Measurements from ENCODE around the gene LILRA6.
"Not testable (repeated sequence)": the region's sequence is repeated elsewhere in the genome, so short reads cannot be mapped to it uniquely, and the experiment has no call there.

The LILRA6 gene

GRCh38 chr19:54229146-54229545 lies 13.4 kb downstream of the LILRA6 start:
- DNase-seq: no peak

- not testable (repeated sequence) for DNase-seq
These were observed 18.0 kb downstream of the LILRA6 start for GRCh38 chr19:54224619-54225018.

- not testable (repeated sequence) for DNase-seq
These were observed 18.7 kb downstream of the LILRA6 start for GRCh38 chr19:54223937-54224281.

GRCh38 chr19:54223277-54223936 lies 19.2 kb downstream of the LILRA6 start:
- not testable (repeated sequence) for DNase-seq

GRCh38 chr19:54222474-54223276 lies 19.9 kb downstream of the LILRA6 start, which contains the start of gene LILRB3:
Gene LILRB3, minus strand, starts transcription at chr19:54223007. Its CDS starts 31 bp downstream, at chr19:54222976.
- not testable (repeated sequence) for DNase-seq

- DNase-seq: not testable (repeated sequence)
These were observed 20.6 kb downstream of the LILRA6 start for GRCh38 chr19:54221947-54222346.

GRCh38 chr19:54219702-54220101 lies 22.9 kb downstream of the LILRA6 start:
- not testable (repeated sequence) for DNase-seq

- DNase-seq: no peak
These were observed 23.5 kb downstream of the LILRA6 start for GRCh38 chr19:54218960-54219661.

- DNase-seq: no peak
These were observed 24.3 kb downstream of the LILRA6 start for GRCh38 chr19:54218259-54218658.

- not testable (repeated sequence) for DNase-seq
These were observed 24.9 kb downstream of the LILRA6 start for GRCh38 chr19:54217517-54218247.

GRCh38 chr19:54216869-54217268 lies 25.7 kb downstream of the LILRA6 start:
- no peak for DNase-seq

- not testable (repeated sequence) for DNase-seq
These were observed 27.9 kb downstream of the LILRA6 start for GRCh38 chr19:54214734-54215133.

GRCh38 chr19:54214217-54214616 lies 28.4 kb downstream of the LILRA6 start:
- DNase-seq: not testable (repeated sequence)

- DNase-seq: no peak
These were observed 31.4 kb downstream of the LILRA6 start for GRCh38 chr19:54211235-54211634.

- peak; percentile 53 for DNase-seq
These were observed 32.6 kb downstream of the LILRA6 start for GRCh38 chr19:54209811-54210494.

- DNase-seq: no peak
These were observed 33.4 kb downstream of the LILRA6 start for GRCh38 chr19:54209058-54209810.

- DNase-seq: no peak
These were observed 33.9 kb downstream of the LILRA6 start for GRCh38 chr19:54208784-54209057.

GRCh38 chr19:54207983-54208783 lies 34.4 kb downstream of the LILRA6 start:
- no peak for DNase-seq

- DNase-seq: no peak
These were observed 35.0 kb downstream of the LILRA6 start for GRCh38 chr19:54207676-54207982.

GRCh38 chr19:54207193-54207592 lies 35.4 kb downstream of the LILRA6 start:
- not testable (repeated sequence) for DNase-seq

- DNase-seq: no peak
These were observed 35.8 kb downstream of the LILRA6 start for GRCh38 chr19:54206831-54207177.

Data from GOT3 (cell line).